Caco-2 (cell line): ENCODE measurements around the gene TIGD1. TPM values are rescaled to one million over a fixed set of nuclear protein-coding genes. Genes with fewer than 3 reads are reported as not detected.
A peak's percentile ranks its signal among the peaks of the same experiment; 100 is the strongest.

Source experiments
- BruUV-seq: library from RNA; stranded (reverse); fragments of 400-500 nt; replicated peaks from 2 replicates; lab custom pipeline; 2021; lab: Mats Ljungman, UMichigan
- CTCF ChIA-PET: fragments of 300-600 bp; sonication (Branson Sonifier 250); formaldehyde crosslinking; loops from one replicate; lab custom pipeline; 2022; ENCODE audit warnings: antibody characterized with exemption; lab: Charles Lee
- POLR2A ChIA-PET: fragments of 300-600 bp; sonication (Branson Sonifier 250); formaldehyde crosslinking; loops from one replicate; lab custom pipeline; 2022; ENCODE audit warnings: antibody characterized with exemption; lab: Charles Lee
- DNase-seq, 2 experiments: peaks; one replicate each; pipeline versions ENCODE4 v3.0.0 to v3.0.0-alpha.2; 2020 to 2022
- H3K27me3 ChIP-seq: replicated peaks from 2 replicates; pipeline ENCODE4 v1.6.0; 2011; ENCODE audit warnings: low read length; ENCODE audit not compliant: control insufficient read depth, insufficient read depth
- H3K36me3 ChIP-seq: 2 replicates; pipeline ENCODE4 v1.5.1; 2011; ENCODE audit warnings: low read length; ENCODE audit not compliant: control insufficient read depth, insufficient read depth
- H3K4me1 ChIP-seq: fragments of 250-450 bp; sonication (Bioruptor Pico); 2 replicates; pipeline ENCODE4 v1.5.1; 2020; ENCODE audit warnings: mild to moderate bottlenecking
- H3K4me3 ChIP-seq: 2 replicates; pipeline ENCODE4 v1.5.1; 2011; ENCODE audit warnings: low read depth, mild to moderate bottlenecking, control low read depth, low read length
- H3K9me3 ChIP-seq: fragments of 250-450 bp; sonication (Bioruptor Pico); 2 replicates; pipeline ENCODE4 v1.5.1; 2020; ENCODE audit warnings: mild to moderate bottlenecking, moderate library complexity
- H3K27ac Mint-ChIP-seq: one replicate; pipeline ENCODE4 v1.8.0; 2022; ENCODE audit warnings: mixed read lengths; ENCODE audit not compliant: unreplicated experiment
- H3K27me3 Mint-ChIP-seq: one replicate; pipeline ENCODE4 v1.8.0; 2022; ENCODE audit warnings: mixed read lengths; ENCODE audit not compliant: insufficient read depth, unreplicated experiment
- H3K36me3 Mint-ChIP-seq: one replicate; pipeline ENCODE4 v1.8.0; 2022; ENCODE audit warnings: mild to moderate bottlenecking, mixed read lengths; ENCODE audit not compliant: insufficient read depth, unreplicated experiment
- H3K4me1 Mint-ChIP-seq: one replicate; pipeline ENCODE4 v1.8.0; 2022; ENCODE audit warnings: low read depth, mixed read lengths; ENCODE audit not compliant: unreplicated experiment
- H3K4me3 Mint-ChIP-seq: one replicate; pipeline ENCODE4 v1.8.0; 2022; ENCODE audit warnings: mild to moderate bottlenecking, moderate library complexity, mixed read lengths; ENCODE audit not compliant: unreplicated experiment
- H3K9me3 Mint-ChIP-seq: one replicate; pipeline ENCODE4 v1.8.0; 2022; ENCODE audit warnings: mixed read lengths; ENCODE audit not compliant: unreplicated experiment
- CTCF ChIP-seq, 2 experiments: fragments of 200-600 bp in 1 of 2; IDR thresholded peaks; 1 replicate in 1 of 2; 2 replicates in 1 of 2; pipeline versions ENCODE4 v1.5.1 to v1.8.0; 2011 to 2022; ENCODE audit warnings: antibody characterized with exemption in 1 of 2, control low read depth in 1 of 2, inconsistent platforms in 1 of 2, low read depth in 1 of 2, low read length in 1 of 2, mild to moderate bottlenecking in 1 of 2, moderate library complexity in 1 of 2; ENCODE audit not compliant: insufficient read depth in 1 of 2, severe bottlenecking in 1 of 2, unreplicated experiment in 1 of 2
- intact Hi-C: fragments of 100-400 bp; cut with micrococcal nuclease; formaldehyde crosslinking; loops from one replicate; pipeline ENCODE4 v1.10.0; 2022; ENCODE audit not compliant: unreplicated experiment
- total RNA-seq: library from RNA; stranded (reverse); gene quantifications from 2 replicates; pipeline ENCODE4 v1.2.3, GENCODE V29; 2022

Gene TIGD1
- total RNA-seq, 1 experiment from 2014 or later, result 4.4 TPM

- peak overlapping the region; percentile 38; the same call in 1 of the 2 replicates for H3K4me3 ChIP-seq
- Mint-ChIP-seq H3K4me3 (no peak overlapping the region), H3K36me3 (no peaks in the 10 kb centered on the region), H3K27me3 (no peaks in the 10 kb centered on the region), H3K4me1 (no peaks in the 10 kb centered on the region), H3K9me3 (no peaks in the 10 kb centered on the region), H3K27ac (no peak overlapping the region)
- H3K27me3 ChIP-seq, result no peaks in the 10 kb centered on the region
- no peak for DNase-seq
- no TSS peak for BruUV-seq
- ChIA-PET CTCF (no interaction called here), POLR2A (no interaction called here)
- intact Hi-C loops, result no loop called here
- no peak for TF ChIP-seq CTCF (IDR thresholded peaks at IDR 0.05; ENCODE audit: insufficient read depth in 1 of 2, low read depth in 1 of 2, low read length in 1 of 2, severe bottlenecking in 1 of 2, unreplicated experiment in 1 of 2)
- H3K36me3 ChIP-seq, result no peaks in the 10 kb centered on the region
- H3K4me1 ChIP-seq, result no peaks in the 10 kb centered on the region
- H3K9me3 ChIP-seq, result no peaks in the 10 kb centered on the region
These were observed 47.8 kb downstream of the TIGD1 start for GRCh38 chr2:232502511-232502910.

GRCh38 chr2:232501794-232502390, 48.5 kb downstream of the TIGD1 start:
- POLR2A ChIA-PET, result no interaction called here
- intact Hi-C loops, result no loop called here
- Histone ChIP-seq H3K4me3 (no peak overlapping the region), H3K36me3 (no peaks in the 10 kb centered on the region), H3K9me3 (no peaks in the 10 kb centered on the region), H3K27me3 (no peaks in the 10 kb centered on the region), H3K4me1 (no peaks in the 10 kb centered on the region)
- no peak for TF ChIP-seq CTCF (IDR thresholded peaks at IDR 0.05; ENCODE audit: insufficient read depth in 1 of 2, low read depth in 1 of 2, low read length in 1 of 2, severe bottlenecking in 1 of 2, unreplicated experiment in 1 of 2)
- no peak overlapping the region for H3K4me3 Mint-ChIP-seq
- H3K9me3 Mint-ChIP-seq, result no peaks in the 10 kb centered on the region
- no peaks in the 10 kb centered on the region for H3K4me1 Mint-ChIP-seq
- no peaks in the 10 kb centered on the region for H3K36me3 Mint-ChIP-seq
- no peak for DNase-seq
- no peaks in the 10 kb centered on the region for H3K27me3 Mint-ChIP-seq
- H3K27ac Mint-ChIP-seq, result no peak overlapping the region
- CTCF ChIA-PET, result no interaction called here
- no TSS peak for BruUV-seq

DNA sequence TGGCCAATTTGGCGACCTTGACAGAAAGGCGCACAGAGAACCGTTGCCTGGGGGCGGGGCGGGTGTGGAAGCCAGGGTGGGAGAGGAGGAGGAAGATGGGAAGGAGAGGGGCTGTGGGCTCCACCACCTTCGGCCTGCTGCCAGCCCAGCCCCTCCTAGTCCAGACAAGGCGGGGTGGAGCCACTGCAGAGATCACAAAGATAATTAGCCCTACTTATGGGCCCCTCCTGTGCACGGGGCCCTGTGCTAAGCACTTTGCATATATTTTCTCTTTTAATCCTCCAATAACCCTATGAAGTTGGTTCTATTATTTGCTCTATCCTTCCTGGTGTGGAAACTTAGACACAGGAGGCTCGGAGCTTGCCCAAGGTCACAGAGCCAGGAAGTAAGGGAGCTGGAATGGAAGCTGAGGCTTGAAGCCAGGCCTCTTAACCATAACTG, 49.0 kb downstream of the TIGD1 start:
- ChIA-PET POLR2A (no interaction called here), CTCF (no interaction called here)
- intact Hi-C loops, result no loop called here
- DNase-seq, result no peak
- H3K36me3 ChIP-seq, result no peaks in the 10 kb centered on the region
- no peak overlapping the region for H3K4me3 ChIP-seq
- no peak for TF ChIP-seq CTCF (IDR thresholded peaks at IDR 0.05; ENCODE audit: insufficient read depth in 1 of 2, low read depth in 1 of 2, low read length in 1 of 2, severe bottlenecking in 1 of 2, unreplicated experiment in 1 of 2)
- Mint-ChIP-seq H3K27ac (no peak overlapping the region), H3K36me3 (no peaks in the 10 kb centered on the region), H3K4me3 (no peak overlapping the region), H3K4me1 (no peaks in the 10 kb centered on the region), H3K9me3 (no peaks in the 10 kb centered on the region), H3K27me3 (no peaks in the 10 kb centered on the region)
- no TSS peak for BruUV-seq
- no peaks in the 10 kb centered on the region for H3K27me3 ChIP-seq
- H3K9me3 ChIP-seq, result no peaks in the 10 kb centered on the region
- H3K4me1 ChIP-seq, result no peaks in the 10 kb centered on the region
